HepG2 (cell line): Measurements from ENCODE around the gene DOCK3.

Experiments
- MEF2D ChIP-seq: sonication (generic); formaldehyde crosslinking; IDR thresholded peaks from 2 replicates; pipeline ENCODE4 v1.5.1; 2020; ENCODE audit warnings: mild to moderate bottlenecking, missing genetic modification reagents
- TAF1 ChIP-seq: sonication (generic); formaldehyde crosslinking; IDR thresholded peaks from 2 replicates; pipeline ENCODE4 v1.4.0; 2020; ENCODE audit warnings: missing genetic modification reagents

DNA sequence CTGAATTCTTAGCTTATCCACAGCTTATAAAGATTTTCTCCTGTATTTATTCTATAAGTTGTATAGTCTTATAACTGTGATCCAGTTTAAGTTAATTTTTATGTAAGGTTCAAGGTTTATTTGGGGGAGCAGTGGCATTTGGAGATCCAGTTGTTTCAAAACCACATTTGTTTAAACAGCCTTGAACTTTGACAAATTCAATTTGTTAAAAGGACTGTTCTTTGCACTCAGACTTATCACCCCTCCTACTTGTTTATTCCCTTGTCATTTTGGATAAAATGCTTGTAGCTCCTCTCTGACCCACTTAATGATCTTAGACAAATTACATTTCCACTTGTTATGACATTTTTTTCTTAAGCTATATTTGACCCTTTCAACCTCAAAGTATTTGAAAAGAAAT, 327.8 kb downstream of the DOCK3 start:
- TF ChIP-seq MEF2D (CRISPR knock-in tag), result no peak
- TF ChIP-seq TAF1 (CRISPR knock-in tag), result no peak
